ENCODE measurements around the gene ACAD8. TPM values are rescaled to one million over a fixed set of nuclear protein-coding genes. Genes with fewer than 3 reads are reported as not detected.

Gene ACAD8
- polyA plus RNA-seq, 1 donor from 2014 or later: 68.8 TPM

GRCh38 chr11:134266440-134266839, 13.1 kb downstream of the ACAD8 start:
- H3K9me3 ChIP-seq (ENCODE audit: low read length): no peaks in the 10 kb centered on the region
- no peak overlapping the region for H2AFZ ChIP-seq (ENCODE audit: low read depth, low read length)
- H3K4me3 ChIP-seq (ENCODE audit: low read length): no peak overlapping the region
- no peak for TF ChIP-seq RAD21 (conservative IDR thresholded peaks at IDR 0.05)
- TF ChIP-seq, protein P1, sequence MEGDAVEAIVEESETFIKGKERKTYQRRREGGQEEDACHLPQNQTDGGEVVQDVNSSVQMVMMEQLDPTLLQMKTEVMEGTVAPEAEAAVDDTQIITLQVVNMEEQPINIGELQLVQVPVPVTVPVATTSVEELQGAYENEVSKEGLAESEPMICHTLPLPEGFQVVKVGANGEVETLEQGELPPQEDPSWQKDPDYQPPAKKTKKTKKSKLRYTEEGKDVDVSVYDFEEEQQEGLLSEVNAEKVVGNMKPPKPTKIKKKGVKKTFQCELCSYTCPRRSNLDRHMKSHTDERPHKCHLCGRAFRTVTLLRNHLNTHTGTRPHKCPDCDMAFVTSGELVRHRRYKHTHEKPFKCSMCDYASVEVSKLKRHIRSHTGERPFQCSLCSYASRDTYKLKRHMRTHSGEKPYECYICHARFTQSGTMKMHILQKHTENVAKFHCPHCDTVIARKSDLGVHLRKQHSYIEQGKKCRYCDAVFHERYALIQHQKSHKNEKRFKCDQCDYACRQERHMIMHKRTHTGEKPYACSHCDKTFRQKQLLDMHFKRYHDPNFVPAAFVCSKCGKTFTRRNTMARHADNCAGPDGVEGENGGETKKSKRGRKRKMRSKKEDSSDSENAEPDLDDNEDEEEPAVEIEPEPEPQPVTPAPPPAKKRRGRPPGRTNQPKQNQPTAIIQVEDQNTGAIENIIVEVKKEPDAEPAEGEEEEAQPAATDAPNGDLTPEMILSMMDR (IDR thresholded peaks at IDR 0.05; ENCODE audit: poor library complexity, severe bottlenecking): no peak
- no peak for TF ChIP-seq EP300 (conservative IDR thresholded peaks at IDR 0.05; ENCODE audit: poor library complexity, severe bottlenecking)
- no peak for TF ChIP-seq MXI1 (conservative IDR thresholded peaks at IDR 0.05; ENCODE audit: poor library complexity, severe bottlenecking)
- H3F3A ChIP-seq (ENCODE audit: insufficient read depth, low read length, poor library complexity, severe bottlenecking): no peaks in the 10 kb centered on the region
- H3K9me2 ChIP-seq (ENCODE audit: insufficient read depth, low read length): no peaks in the 10 kb centered on the region
- H3K36me3 ChIP-seq (ENCODE audit: insufficient read depth, low read length): peaks cover 4% of the 10 kb centered on the region
- no peaks in the 10 kb centered on the region for H3K79me2 ChIP-seq (replicated peaks; ENCODE audit: insufficient read depth, low read length)
- H3K27ac ChIP-seq (ENCODE audit: low read length): no peak overlapping the region
- H4K20me1 ChIP-seq (ENCODE audit: insufficient read depth): no peaks in the 10 kb centered on the region
- H3K4me2 ChIP-seq (ENCODE audit: low read length): no peak overlapping the region
- H3K9ac ChIP-seq (ENCODE audit: low read length): no peak overlapping the region
- no peaks in the 10 kb centered on the region for H3K27me3 ChIP-seq (ENCODE audit: insufficient read depth, low read depth, low read length)

DNA sequence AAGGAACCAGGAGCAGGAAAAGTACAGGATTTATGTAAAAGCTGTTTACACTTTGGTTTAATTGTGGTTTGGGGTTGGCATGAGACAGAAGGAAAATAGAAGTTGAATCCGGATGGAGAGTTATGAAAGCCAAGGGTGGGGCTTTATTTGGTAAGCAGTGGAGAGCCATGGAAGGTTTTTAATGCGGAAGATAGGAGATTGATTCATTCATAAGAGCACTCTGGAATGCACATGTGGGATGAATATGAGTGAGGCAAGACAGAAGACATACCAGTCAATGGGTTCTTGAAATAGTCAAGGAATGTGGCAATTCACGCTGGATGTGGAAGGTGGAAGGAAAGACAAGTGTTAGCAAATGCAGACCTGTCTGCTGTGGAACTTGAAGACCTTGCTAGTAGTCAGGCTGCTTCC, 13.5 kb downstream of the ACAD8 start:
- Histone ChIP-seq H3K9me2 (ENCODE audit: insufficient read depth, low read length) (no peaks in the 10 kb centered on the region), H4K20me1 (ENCODE audit: insufficient read depth) (no peaks in the 10 kb centered on the region), H3K27ac (ENCODE audit: low read length) (no peak overlapping the region), H3K9ac (ENCODE audit: low read length) (no peak overlapping the region), H2AFZ (ENCODE audit: low read depth, low read length) (no peak overlapping the region), H3K27me3 (ENCODE audit: insufficient read depth, low read depth, low read length) (no peaks in the 10 kb centered on the region), H3K4me2 (ENCODE audit: low read length) (no peak overlapping the region), H3K4me3 (ENCODE audit: low read length) (no peak overlapping the region), H3K79me2 (replicated peaks; ENCODE audit: insufficient read depth, low read length) (no peaks in the 10 kb centered on the region), H3K36me3 (ENCODE audit: insufficient read depth, low read length) (peaks cover 4% of the 10 kb centered on the region), H3K9me3 (ENCODE audit: low read length) (no peaks in the 10 kb centered on the region), H3F3A (ENCODE audit: insufficient read depth, low read length, poor library complexity, severe bottlenecking) (no peaks in the 10 kb centered on the region)
- TF ChIP-seq EP300 (conservative IDR thresholded peaks at IDR 0.05; ENCODE audit: poor library complexity, severe bottlenecking) (no peak), MXI1 (conservative IDR thresholded peaks at IDR 0.05; ENCODE audit: poor library complexity, severe bottlenecking) (no peak), TAF1 (IDR thresholded peaks at IDR 0.05; ENCODE audit: low read depth) (no peak), EZH2 (IDR thresholded peaks at IDR 0.05; ENCODE audit: borderline replicate concordance, insufficient read depth, low read length, poor library complexity, severe bottlenecking) (no peak), SMC3 (conservative IDR thresholded peaks at IDR 0.05; ENCODE audit: poor library complexity) (no peak), RAD21 (conservative IDR thresholded peaks at IDR 0.05) (no peak), REST (IDR thresholded peaks at IDR 0.05; ENCODE audit: borderline replicate concordance) (no peak)
- TF ChIP-seq, protein P1 (IDR thresholded peaks at IDR 0.05; ENCODE audit: poor library complexity, severe bottlenecking): no peak
